Stimulated activated memory B cell treated with anti-CD40 and anti-IgM and Interleukin-4, amounts not matched to agents 10 μg/mL and 1 μg/mL and 100 μg/mL, for 72 hours (primary cell): Measurements from ENCODE around the gene AFF3.

ENCODE experiments used
- ATAC-seq: fragments of 150-1000 bp; cut with Tn5 transposase; 2 replicates; pipeline ENCODE4 v1.10.0; 2021
- H3K27ac Mint-ChIP-seq: one replicate; pipeline ENCODE4 v1.8.0; 2022; ENCODE audit warnings: mild to moderate bottlenecking, mixed read lengths
- H3K27me3 Mint-ChIP-seq: one replicate; pipeline ENCODE4 v1.8.0; 2022; ENCODE audit warnings: mixed read lengths
- H3K36me3 Mint-ChIP-seq: one replicate; pipeline ENCODE4 v1.8.0; 2022; ENCODE audit warnings: mixed read lengths
- H3K4me1 Mint-ChIP-seq: one replicate; pipeline ENCODE4 v1.8.0; 2022; ENCODE audit warnings: mixed read lengths
- H3K4me3 Mint-ChIP-seq: one replicate; pipeline ENCODE4 v1.8.0; 2022; ENCODE audit warnings: mild to moderate bottlenecking, moderate library complexity, mixed read lengths
- H3K9me3 Mint-ChIP-seq: one replicate; pipeline ENCODE4 v1.8.0; 2022; ENCODE audit warnings: mixed read lengths

The AFF3 gene

GRCh38 chr2:100077456-100077855 lies 64.9 kb downstream of the AFF3 start:
- peaks cover 27% of the 10 kb centered on the region for H3K4me1 Mint-ChIP-seq
- no peak overlapping the region for H3K4me3 Mint-ChIP-seq
- H3K9me3 Mint-ChIP-seq, result no peaks in the 10 kb centered on the region
- no peak for ATAC-seq
- H3K27me3 Mint-ChIP-seq, result no peaks in the 10 kb centered on the region
- H3K27ac Mint-ChIP-seq, result no peak overlapping the region
- peaks cover 28% of the 10 kb centered on the region for H3K36me3 Mint-ChIP-seq

GRCh38 chr2:100075532-100075931 lies 66.9 kb downstream of the AFF3 start:
- Mint-ChIP-seq H3K9me3 (no peaks in the 10 kb centered on the region), H3K27ac (no peak overlapping the region), H3K27me3 (no peaks in the 10 kb centered on the region), H3K4me3 (no peak overlapping the region), H3K36me3 (peaks cover 29% of the 10 kb centered on the region), H3K4me1 (peaks cover 40% of the 10 kb centered on the region)
- ATAC-seq, result no peak

GRCh38 chr2:100073110-100073509 lies 69.3 kb downstream of the AFF3 start:
- peaks cover 19% of the 10 kb centered on the region for H3K36me3 Mint-ChIP-seq
- H3K9me3 Mint-ChIP-seq, result no peaks in the 10 kb centered on the region
- H3K4me1 Mint-ChIP-seq, result peaks cover 56% of the 10 kb centered on the region
- no peak overlapping the region for H3K4me3 Mint-ChIP-seq
- no peak for ATAC-seq
- H3K27me3 Mint-ChIP-seq, result no peaks in the 10 kb centered on the region
- peak overlapping the region; percentile 6 for H3K27ac Mint-ChIP-seq

GRCh38 chr2:100072503-100072902 lies 69.9 kb downstream of the AFF3 start:
- Mint-ChIP-seq H3K9me3 (no peaks in the 10 kb centered on the region), H3K27ac (no peak overlapping the region), H3K4me3 (no peak overlapping the region), H3K36me3 (peaks cover 19% of the 10 kb centered on the region), H3K27me3 (no peaks in the 10 kb centered on the region), H3K4me1 (peaks cover 62% of the 10 kb centered on the region)
- ATAC-seq, result no peak

GRCh38 chr2:100071335-100072043 lies 70.9 kb downstream of the AFF3 start:
- Mint-ChIP-seq H3K4me3 (no peak overlapping the region), H3K27me3 (no peaks in the 10 kb centered on the region), H3K27ac (no peak overlapping the region), H3K9me3 (no peaks in the 10 kb centered on the region), H3K4me1 (peaks cover 65% of the 10 kb centered on the region), H3K36me3 (peaks cover 19% of the 10 kb centered on the region)
- peak; percentile 56 for ATAC-seq

GRCh38 chr2:100070078-100070477 lies 72.3 kb downstream of the AFF3 start:
- peaks cover 71% of the 10 kb centered on the region for H3K4me1 Mint-ChIP-seq
- H3K27me3 Mint-ChIP-seq, result no peaks in the 10 kb centered on the region
- ATAC-seq, result no peak
- peaks cover 19% of the 10 kb centered on the region for H3K36me3 Mint-ChIP-seq
- H3K9me3 Mint-ChIP-seq, result no peaks in the 10 kb centered on the region
- peak overlapping the region; percentile 65 for H3K27ac Mint-ChIP-seq
- no peak overlapping the region for H3K4me3 Mint-ChIP-seq

GRCh38 chr2:100068395-100068794 lies 74.0 kb downstream of the AFF3 start:
- Mint-ChIP-seq H3K36me3 (peaks cover 24% of the 10 kb centered on the region), H3K9me3 (peaks cover 2% of the 10 kb centered on the region), H3K4me3 (no peak overlapping the region), H3K4me1 (peaks cover 82% of the 10 kb centered on the region), H3K27me3 (no peaks in the 10 kb centered on the region), H3K27ac (peak overlapping the region; percentile 65)
- ATAC-seq, result no peak

GRCh38 chr2:100067784-100068183 lies 74.6 kb downstream of the AFF3 start:
- no peak for ATAC-seq
- Mint-ChIP-seq H3K27ac (no peak overlapping the region), H3K4me3 (no peak overlapping the region), H3K4me1 (peaks cover 84% of the 10 kb centered on the region), H3K9me3 (peaks cover 3% of the 10 kb centered on the region), H3K36me3 (peaks cover 24% of the 10 kb centered on the region), H3K27me3 (no peaks in the 10 kb centered on the region)

- peaks cover 29% of the 10 kb centered on the region for H3K36me3 Mint-ChIP-seq
- no peak for ATAC-seq
- H3K9me3 Mint-ChIP-seq, result peaks cover 3% of the 10 kb centered on the region
- H3K4me3 Mint-ChIP-seq, result no peak overlapping the region
- H3K4me1 Mint-ChIP-seq, result peaks cover 85% of the 10 kb centered on the region
- no peaks in the 10 kb centered on the region for H3K27me3 Mint-ChIP-seq
- H3K27ac Mint-ChIP-seq, result no peak overlapping the region
Observed at GRCh38 chr2:100066856-100067255, 75.5 kb downstream of the AFF3 start.

- peaks cover 36% of the 10 kb centered on the region for H3K36me3 Mint-ChIP-seq
- H3K9me3 Mint-ChIP-seq, result peaks cover 3% of the 10 kb centered on the region
- no peak for ATAC-seq
- H3K4me1 Mint-ChIP-seq, result peaks cover 85% of the 10 kb centered on the region
- H3K4me3 Mint-ChIP-seq, result no peak overlapping the region
- H3K27me3 Mint-ChIP-seq, result no peaks in the 10 kb centered on the region
- H3K27ac Mint-ChIP-seq, result no peak overlapping the region
Observed at GRCh38 chr2:100066246-100066645, 76.1 kb downstream of the AFF3 start.

GRCh38 chr2:100064592-100065428 lies 77.6 kb downstream of the AFF3 start:
- peak; percentile 71 for ATAC-seq
- H3K4me1 Mint-ChIP-seq, result peaks cover 88% of the 10 kb centered on the region
- peaks cover 44% of the 10 kb centered on the region for H3K36me3 Mint-ChIP-seq
- peak overlapping the region; percentile 80 for H3K27ac Mint-ChIP-seq
- H3K27me3 Mint-ChIP-seq, result no peaks in the 10 kb centered on the region
- peaks cover 3% of the 10 kb centered on the region for H3K9me3 Mint-ChIP-seq
- H3K4me3 Mint-ChIP-seq, result peak overlapping the region; percentile 44

- no peaks in the 10 kb centered on the region for H3K27me3 Mint-ChIP-seq
- peaks cover 88% of the 10 kb centered on the region for H3K4me1 Mint-ChIP-seq
Observed at GRCh38 chr2:100064165-100064564, 78.2 kb downstream of the AFF3 start.

GRCh38 chr2:100063459-100063953 lies 78.9 kb downstream of the AFF3 start:
- ATAC-seq, result no peak
- Mint-ChIP-seq H3K9me3 (peaks cover 3% of the 10 kb centered on the region), H3K27ac (peak overlapping the region; percentile 80), H3K4me3 (no peak overlapping the region), H3K27me3 (no peaks in the 10 kb centered on the region), H3K36me3 (peaks cover 44% of the 10 kb centered on the region), H3K4me1 (peaks cover 82% of the 10 kb centered on the region)

More at GRCh38 chr2:100064165-100064564, 78.2 kb downstream of the AFF3 start:
- no peak for ATAC-seq
- H3K9me3 Mint-ChIP-seq, result peaks cover 3% of the 10 kb centered on the region
- H3K36me3 Mint-ChIP-seq, result peaks cover 44% of the 10 kb centered on the region
- peak overlapping the region; percentile 80 for H3K27ac Mint-ChIP-seq
- H3K4me3 Mint-ChIP-seq, result peak overlapping the region; percentile 44

GRCh38 chr2:100062336-100062735 lies 80.1 kb downstream of the AFF3 start:
- peak overlapping the region; percentile 61 for H3K27ac Mint-ChIP-seq
- no peak for ATAC-seq
- H3K4me1 Mint-ChIP-seq, result peaks cover 76% of the 10 kb centered on the region
- H3K4me3 Mint-ChIP-seq, result no peak overlapping the region
- H3K9me3 Mint-ChIP-seq, result peaks cover 3% of the 10 kb centered on the region
- no peaks in the 10 kb centered on the region for H3K27me3 Mint-ChIP-seq
- H3K36me3 Mint-ChIP-seq, result peaks cover 51% of the 10 kb centered on the region

- Mint-ChIP-seq H3K27ac (peak overlapping the region; percentile 61), H3K36me3 (peaks cover 65% of the 10 kb centered on the region), H3K9me3 (peaks cover 3% of the 10 kb centered on the region), H3K27me3 (no peaks in the 10 kb centered on the region), H3K4me1 (peaks cover 73% of the 10 kb centered on the region), H3K4me3 (no peak overlapping the region)
- peak; percentile 43 for ATAC-seq
Observed at GRCh38 chr2:100060875-100061274, 81.5 kb downstream of the AFF3 start.
